GM10847 (cell line): ENCODE measurements around the gene POLR3E.

Source experiments
- POLR2A ChIP-seq: IDR thresholded peaks from 2 replicates; pipeline ENCODE4 v1.6.1; 2011; ENCODE audit not compliant: insufficient read length; ENCODE audit errors: extremely low read depth

The POLR3E gene

DNA sequence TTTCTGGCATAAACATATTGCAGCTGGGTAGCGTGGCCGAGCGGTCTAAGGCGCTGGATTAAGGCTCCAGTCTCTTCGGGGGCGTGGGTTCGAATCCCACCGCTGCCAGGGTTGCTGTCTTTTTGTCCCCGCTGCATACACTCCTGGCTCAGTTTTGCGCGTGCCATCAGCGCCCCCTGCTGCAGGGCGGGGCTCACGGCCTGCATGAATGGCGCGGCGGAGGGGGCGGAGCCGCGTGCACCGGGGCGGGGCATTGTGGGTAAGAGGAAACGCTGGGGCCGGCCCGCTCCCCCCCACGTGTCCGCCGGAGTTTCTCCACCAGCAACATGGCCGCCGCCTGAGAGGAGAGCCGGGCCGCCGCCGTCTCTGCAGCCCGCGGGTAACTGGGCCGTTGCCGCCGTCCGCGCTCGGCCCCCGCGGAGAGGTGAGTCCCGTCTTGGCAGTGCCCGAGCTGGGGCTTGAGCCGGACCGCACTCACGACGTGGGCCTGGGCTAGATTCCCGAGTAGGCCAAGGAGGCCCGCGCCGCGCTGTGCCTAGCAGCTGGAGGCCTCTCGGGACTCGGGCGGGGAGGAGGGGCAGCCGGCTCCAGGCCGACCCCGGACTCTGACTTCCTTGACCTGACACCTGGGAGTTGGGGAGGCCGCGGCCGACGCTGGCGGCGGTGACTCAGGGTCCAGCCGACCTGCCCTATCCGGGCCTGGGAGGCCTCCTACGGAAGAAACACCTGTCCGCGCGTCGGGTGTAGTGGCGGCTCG, at the start of gene POLR3E:
Gene POLR3E, plus strand, starts transcription at position 296 of the 757 bp plus-strand sequence. CDS start 5,560 bp downstream, outside the sequence.
- peak; percentile 53 for TF ChIP-seq POLR2A

DNA sequence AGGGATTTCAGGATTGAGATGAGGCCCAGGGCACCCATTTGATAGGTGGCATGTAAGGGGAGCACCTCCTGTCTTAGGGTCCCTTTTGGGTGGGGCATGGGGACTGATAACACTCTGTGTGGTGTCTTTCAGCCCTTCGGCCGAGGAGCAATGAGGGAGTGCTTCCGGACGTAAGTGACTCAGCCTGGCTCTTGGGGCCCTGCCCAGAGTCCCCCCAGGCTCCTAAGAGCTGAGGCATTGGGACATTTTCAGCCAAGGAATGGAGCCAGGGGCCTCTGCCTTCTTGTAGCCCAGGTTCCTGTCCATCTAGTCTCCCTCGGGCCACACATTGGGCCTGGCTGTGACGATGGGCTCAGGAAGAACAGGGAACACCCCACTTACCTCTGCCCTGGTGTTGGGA, 46.7 kb upstream of the POLR3E start:
- no peak for TF ChIP-seq POLR2A

- TF ChIP-seq POLR2A: no peak
Measured at GRCh38 chr16:22252317-22252716, 44.9 kb upstream of the POLR3E start.

DNA sequence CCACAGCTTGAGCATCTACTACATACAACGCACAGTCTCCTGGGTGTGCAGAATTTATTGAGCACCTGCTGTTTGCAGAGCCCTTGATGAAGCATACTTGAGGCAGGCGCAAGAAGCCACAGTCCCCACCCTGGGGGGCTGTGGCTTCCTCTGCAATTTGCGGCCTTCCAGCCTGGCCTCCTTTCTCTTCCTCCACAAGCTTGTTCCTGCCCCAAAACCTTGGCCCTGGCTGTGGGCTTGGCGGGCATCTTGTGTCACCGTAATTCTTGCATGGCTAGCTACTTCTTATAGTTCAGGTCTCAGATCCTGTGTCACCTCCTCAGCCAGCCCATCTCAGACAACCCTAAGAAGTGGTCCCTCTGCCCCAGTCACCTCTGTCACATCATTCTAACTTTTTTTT, 43.9 kb upstream of the POLR3E start:
- no peak for TF ChIP-seq POLR2A

GRCh38 chr16:22255335-22255734, 41.9 kb upstream of the POLR3E start:
- TF ChIP-seq POLR2A: no peak

- no peak for TF ChIP-seq POLR2A
Measured at GRCh38 chr16:22257440-22257839, 39.8 kb upstream of the POLR3E start.

DNA sequence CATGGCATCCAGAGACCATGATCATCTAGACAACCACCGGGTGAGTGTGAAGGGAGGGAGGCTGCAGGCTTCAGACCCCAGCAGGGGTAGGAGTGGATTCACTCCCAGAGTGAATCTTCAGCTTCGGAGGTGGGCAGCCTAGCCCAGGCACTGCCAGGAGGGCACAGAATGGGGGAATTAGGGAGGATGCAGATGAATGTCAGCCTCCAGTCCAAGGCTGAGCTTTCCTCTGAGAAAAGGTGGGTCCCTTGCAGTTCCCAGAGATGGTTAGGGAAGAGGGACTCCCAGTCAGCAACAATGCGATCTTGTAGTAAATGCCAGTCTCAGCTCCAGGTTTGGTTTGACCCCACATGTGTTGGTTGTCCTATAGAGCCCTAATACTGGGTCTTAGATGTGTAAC, 36.7 kb upstream of the POLR3E start:
- TF ChIP-seq POLR2A: no peak

- no peak for TF ChIP-seq POLR2A
Measured at GRCh38 chr16:22262460-22262859, 34.7 kb upstream of the POLR3E start.

- TF ChIP-seq POLR2A: no peak
Measured at GRCh38 chr16:22264786-22265185, 32.4 kb upstream of the POLR3E start.

GRCh38 chr16:22265351-22265750, 31.9 kb upstream of the POLR3E start:
- TF ChIP-seq POLR2A: no peak

GRCh38 chr16:22266546-22266945, 30.7 kb upstream of the POLR3E start:
- no peak for TF ChIP-seq POLR2A

DNA sequence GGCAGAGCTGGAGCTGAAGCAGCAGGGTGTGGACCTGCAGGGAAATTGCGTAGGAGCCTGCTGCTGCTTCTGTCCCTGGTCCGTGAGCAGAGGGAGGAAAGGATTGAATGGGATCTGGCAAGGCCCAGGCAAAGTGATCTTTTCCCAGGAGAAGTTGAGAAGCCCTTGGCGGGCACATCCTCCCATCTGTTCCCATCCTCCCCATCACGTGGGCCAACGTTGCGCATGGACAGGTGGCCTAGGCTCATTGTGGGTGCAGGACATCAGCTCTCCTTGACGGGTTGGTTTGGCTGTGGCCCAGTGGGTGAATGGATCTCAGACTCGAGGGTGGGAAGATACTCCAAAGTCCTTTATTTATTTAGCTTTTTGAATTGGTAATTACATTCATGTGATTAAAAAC, 29.4 kb upstream of the POLR3E start:
- TF ChIP-seq POLR2A: no peak

DNA sequence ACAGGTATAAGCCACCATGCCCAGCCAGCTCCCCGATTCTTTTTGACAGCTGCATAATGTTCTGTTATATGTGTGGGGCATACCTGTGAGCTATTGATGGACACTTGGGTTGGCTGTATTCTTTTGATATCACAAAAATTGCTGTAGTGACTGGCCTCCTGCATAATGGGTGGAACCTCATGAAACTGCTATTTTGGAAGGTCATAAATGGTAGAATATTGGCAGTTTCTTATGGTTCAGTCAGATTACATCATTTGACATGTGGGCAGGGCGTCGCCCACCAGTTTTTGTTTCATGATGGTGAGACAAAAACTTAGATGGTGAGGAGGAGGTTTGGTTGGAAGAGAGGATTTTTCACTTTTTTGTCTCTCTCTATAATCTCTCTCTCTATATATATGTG, 26.7 kb upstream of the POLR3E start:
- no peak for TF ChIP-seq POLR2A

- TF ChIP-seq POLR2A: no peak
Measured at GRCh38 chr16:22272870-22273650, 24.1 kb upstream of the POLR3E start.

DNA sequence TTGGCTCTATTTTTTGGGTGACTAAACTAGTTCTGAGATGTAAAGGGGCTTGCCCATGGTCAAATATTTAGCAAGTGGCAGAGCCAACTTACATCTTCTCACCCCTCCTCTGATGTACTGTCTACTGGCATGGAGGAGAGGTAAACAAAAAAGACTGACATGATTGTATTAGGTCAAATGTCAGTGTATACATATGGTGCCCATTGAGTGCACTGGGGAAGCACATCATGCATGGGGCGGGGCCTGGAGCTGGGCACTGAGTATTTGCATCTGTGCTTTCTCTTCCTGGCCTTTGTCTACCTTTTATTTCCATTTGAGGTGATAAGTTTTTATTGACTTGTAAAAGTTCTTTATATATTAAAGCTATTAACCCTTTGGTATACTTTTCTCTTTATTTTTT, 22.3 kb upstream of the POLR3E start:
- TF ChIP-seq POLR2A: no peak

DNA sequence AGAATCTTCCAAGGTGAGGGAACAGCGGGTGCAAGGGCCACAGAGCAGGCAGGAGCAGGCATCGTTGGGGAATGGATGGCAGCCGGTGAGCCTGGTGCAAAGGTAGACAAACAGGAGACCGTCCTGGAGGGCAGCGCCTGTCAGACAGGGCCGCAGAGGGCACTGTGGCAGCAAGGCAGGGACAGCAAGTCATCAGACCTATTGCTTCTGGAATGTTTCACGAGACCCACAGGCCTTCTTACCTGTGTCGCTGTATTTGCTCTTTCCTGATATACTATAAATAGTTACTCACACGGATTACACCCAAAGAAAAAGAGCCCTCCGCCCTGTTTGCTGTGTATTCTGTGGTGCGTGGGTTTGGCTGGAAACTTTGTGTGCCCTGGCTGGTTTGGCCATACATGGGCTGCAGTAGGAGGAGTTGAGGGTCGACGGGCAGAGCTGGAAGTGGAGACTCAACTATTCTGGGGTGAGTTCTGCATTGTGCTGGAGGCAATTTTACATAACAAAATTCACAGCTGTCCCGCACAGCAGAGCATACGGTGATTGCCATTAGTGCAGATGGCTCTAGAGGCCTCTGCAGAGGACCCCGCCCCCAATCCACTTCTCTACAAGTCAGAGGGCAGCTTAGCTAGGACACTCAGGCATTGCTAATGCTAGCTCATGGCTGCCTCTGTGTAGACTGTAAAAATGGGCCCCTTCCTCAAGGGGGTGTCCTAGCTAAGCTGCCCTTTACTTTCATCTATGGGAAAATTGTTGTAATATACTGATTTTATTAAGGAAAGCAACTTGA, 18.6 kb upstream of the POLR3E start:
- TF ChIP-seq POLR2A: no peak

- no peak for TF ChIP-seq POLR2A
Measured at GRCh38 chr16:22282254-22282892, 14.8 kb upstream of the POLR3E start.
